HepG2 (cell line): ENCODE measurements around the gene DHX58. TPM values are rescaled to one million over a fixed set of nuclear protein-coding genes. Genes with fewer than 3 reads are reported as not detected.

ENCODE experiments used
- BRD4 ChIP-seq: sonication (generic); formaldehyde crosslinking; IDR thresholded peaks from 2 replicates; pipeline ENCODE4 v1.4.0; 2020; ENCODE audit warnings: missing genetic modification reagents
- CHD4 ChIP-seq: fragments of 200-600 bp; sonication (generic); IDR thresholded peaks from 2 replicates; pipeline ENCODE4 v1.7.0; 2017; ENCODE audit warnings: mild to moderate bottlenecking, low read length, borderline replicate concordance
- FOXA3 ChIP-seq: IDR thresholded peaks from 2 replicates; pipeline ENCODE4 v1.6.1; 2016; ENCODE audit warnings: missing genetic modification reagents, missing compliant biosample characterization
- GATAD1 ChIP-seq: IDR thresholded peaks from 2 replicates; pipeline ENCODE4 v1.6.1; 2016; ENCODE audit warnings: missing genetic modification reagents, missing compliant biosample characterization
- GLMP ChIP-seq: sonication (generic); formaldehyde crosslinking; IDR thresholded peaks from 2 replicates; pipeline ENCODE4 v1.9.0; 2021; ENCODE audit warnings: missing genetic modification reagents, mild to moderate bottlenecking, borderline replicate concordance
- GPN1 ChIP-seq: sonication (generic); formaldehyde crosslinking; IDR thresholded peaks from 2 replicates; pipeline ENCODE4 v1.5.1; 2020; ENCODE audit warnings: missing genetic modification reagents, borderline replicate concordance
- HINFP ChIP-seq: sonication (generic); formaldehyde crosslinking; IDR thresholded peaks from 2 replicates; pipeline ENCODE4 v1.4.0; 2020; ENCODE audit warnings: low read depth, mild to moderate bottlenecking, missing genetic modification reagents
- JUNB ChIP-seq: sonication (generic); formaldehyde crosslinking; IDR thresholded peaks from 2 replicates; pipeline ENCODE4 v1.8.0; 2022; ENCODE audit warnings: missing genetic modification reagents, mild to moderate bottlenecking, borderline replicate concordance
- MED1 ChIP-seq: sonication (generic); formaldehyde crosslinking; IDR thresholded peaks from 2 replicates; pipeline ENCODE4 v1.4.0; 2020; ENCODE audit warnings: missing genetic modification reagents
- NR1H2 ChIP-seq: sonication (generic); formaldehyde crosslinking; IDR thresholded peaks from 2 replicates; pipeline ENCODE4 v1.8.1; 2022; ENCODE audit warnings: low read depth, missing genetic modification reagents, borderline replicate concordance
- POGK ChIP-seq: sonication (generic); formaldehyde crosslinking; conservative IDR thresholded peaks from 2 replicates; pipeline ENCODE4 v1.8.0; 2022; ENCODE audit warnings: mild to moderate bottlenecking, moderate library complexity, missing genetic modification reagents
- SIN3A ChIP-seq: IDR thresholded peaks from 2 replicates; pipeline ENCODE4 v1.6.1; 2011; ENCODE audit warnings: low read depth, mild to moderate bottlenecking, control low read depth, low read length, borderline replicate concordance
- TBP ChIP-seq: sonication (generic); formaldehyde crosslinking; IDR thresholded peaks from 2 replicates; pipeline ENCODE4 v1.5.0; 2020; ENCODE audit warnings: missing genetic modification reagents
- USF2 ChIP-seq, 2 experiments: sonication (generic) in 1 of 2; formaldehyde crosslinking in 1 of 2; IDR thresholded peaks; 2 replicates each; pipeline versions ENCODE4 v1.5.1 to v1.6.1; 2011 to 2020; ENCODE audit warnings: borderline replicate concordance in 1 of 2, low read depth in 1 of 2, low read length in 1 of 2, mild to moderate bottlenecking in 1 of 2, missing genetic modification reagents in 1 of 2, moderate library complexity in 1 of 2
- ZNF121 ChIP-seq: sonication (generic); formaldehyde crosslinking; IDR thresholded peaks from 2 replicates; pipeline ENCODE4 v1.5.0; 2020; ENCODE audit warnings: mild to moderate bottlenecking, missing genetic modification reagents
- ZNF496 ChIP-seq: sonication (generic); formaldehyde crosslinking; IDR thresholded peaks from 2 replicates; pipeline ENCODE4 v1.8.1; 2023; ENCODE audit warnings: mild to moderate bottlenecking, moderate library complexity, missing genetic modification reagents; ENCODE audit not compliant: insufficient replicate concordance
- ZNF552 ChIP-seq: sonication (generic); formaldehyde crosslinking; IDR thresholded peaks from 2 replicates; pipeline ENCODE4 v1.9.0; 2022; ENCODE audit warnings: missing genetic modification reagents, mild to moderate bottlenecking, borderline replicate concordance
- ZNF570 ChIP-seq: sonication (generic); formaldehyde crosslinking; IDR thresholded peaks from 2 replicates; pipeline ENCODE4 v1.4.0; 2020; ENCODE audit warnings: mild to moderate bottlenecking, missing genetic modification reagents, borderline replicate concordance
- ZNF720 ChIP-seq: sonication (generic); formaldehyde crosslinking; IDR thresholded peaks from 2 replicates; pipeline ENCODE4 v1.4.0; 2020; ENCODE audit warnings: missing genetic modification reagents
- ZNF784 ChIP-seq: sonication (generic); formaldehyde crosslinking; IDR thresholded peaks from 2 replicates; pipeline ENCODE4 v1.5.1; 2020; ENCODE audit warnings: missing genetic modification reagents, mild to moderate bottlenecking, borderline replicate concordance
- ZSCAN21 ChIP-seq: sonication (generic); formaldehyde crosslinking; IDR thresholded peaks from 2 replicates; pipeline ENCODE4 v1.8.0; 2022; ENCODE audit warnings: mild to moderate bottlenecking, missing genetic modification reagents, moderate library complexity, borderline replicate concordance
- polyA plus RNA-seq, 8 experiments: library from polyadenylated mRNA; depleted of rRNA in 3 of 8; stranded (reverse) in 7 of 8; unstranded in 1 of 8; fragments of >200 nt; fragmentation: Illumina TruSeq in 4 of 8; extraction: Trizol in 4 of 8; gene quantifications; 2 replicates each; pipeline versions ENCODE4 v1.2.1 to v1.2.3, GENCODE V29; 2011 to 2016; ENCODE audit warnings: low read depth in 4 of 8, missing spikeins in 1 of 8, mixed read lengths in 1 of 8; ENCODE audit not compliant: insufficient read depth in 1 of 8
- total RNA-seq, 5 experiments: library from RNA; depleted of rRNA; stranded (reverse); fragments of >200 nt; fragmentation: Illumina TruSeq; extraction: Trizol; gene quantifications; 2 replicates each; pipeline ENCODE4 v1.2.3, GENCODE V29; 2016; ENCODE audit warnings: low read depth in 1 of 5

Gene DHX58
- total and polyA plus RNA-seq, 2 of the 13 experiments (the other 11 are each of a cell fraction or from before 2014, with no cell fraction given): 6.7 to 7.8 TPM

GRCh38 chr17:42101513-42102292 lies 10.8 kb downstream of the DHX58 start (continued):
- TF ChIP-seq ZNF784 (no peak), GLMP (CRISPR knock-in tag) (no peak), BRD4 (CRISPR knock-in tag) (no peak), GATAD1 (CRISPR knock-in tag) (no peak), CHD4 (no peak), ZNF570 (CRISPR knock-in tag) (no peak), HINFP (CRISPR knock-in tag) (no peak), ZSCAN21 (peak; percentile 55; the same call in 1 of the 2 replicates), JUNB (CRISPR knock-in tag) (no peak), ZNF552 (no peak), MED1 (CRISPR knock-in tag) (no peak), GPN1 (CRISPR knock-in tag) (no peak), SIN3A (no peak), ZNF121 (no peak), ZNF720 (CRISPR knock-in tag) (no peak), USF2 (IDR thresholded peaks at IDR 0.05; ENCODE audit: low read depth, low read length) (no peak), USF2 (CRISPR knock-in tag; IDR thresholded peaks at IDR 0.05; ENCODE audit: borderline replicate concordance) (no peak), ZNF496 (CRISPR knock-in tag) (no peak), NR1H2 (CRISPR knock-in tag) (no peak), TBP (CRISPR knock-in tag) (no peak), POGK (CRISPR knock-in tag) (no peak), FOXA3 (peak; percentile 19; the same call in 1 of the 2 replicates)
